ENCODE data around the gene TSACC.

Gene TSACC

GRCh38 chr1:156338180-156338976, at the start of gene TSACC, which contains the start of gene CCT3:
Gene TSACC, plus strand, starts transcription at chr1:156338526. Its CDS starts 1,232 bp downstream, at chr1:156339758.
Gene CCT3, minus strand, starts transcription at chr1:156338292. Its CDS starts 108 bp downstream, at chr1:156338184.
- Histone ChIP-seq H3K4me1 (ENCODE audit: control insufficient read depth, insufficient read depth, low read length) (peaks cover 3% of the 10 kb centered on the region; the same call in 1 of the 2 replicates), H3K27me3 (ENCODE audit: control insufficient read depth, insufficient read depth, low read length) (no peaks in the 10 kb centered on the region), H3K4me3 (ENCODE audit: low read depth, low read length) (peak within 1 kb of the TSS; percentile 72), H3K9ac (ENCODE audit: low read length) (peak within 1 kb of the TSS; percentile 95), H3K9me3 (ENCODE audit: control insufficient read depth, insufficient read depth, low read depth, low read length) (no peaks in the 10 kb centered on the region), H3K27ac (ENCODE audit: low read depth, low read length) (peak within 1 kb of the TSS; percentile 21; the same call in 1 of the 2 replicates), H3K36me3 (ENCODE audit: control insufficient read depth, insufficient read depth, low read length) (peaks cover 31% of the 10 kb centered on the region)

DNA sequence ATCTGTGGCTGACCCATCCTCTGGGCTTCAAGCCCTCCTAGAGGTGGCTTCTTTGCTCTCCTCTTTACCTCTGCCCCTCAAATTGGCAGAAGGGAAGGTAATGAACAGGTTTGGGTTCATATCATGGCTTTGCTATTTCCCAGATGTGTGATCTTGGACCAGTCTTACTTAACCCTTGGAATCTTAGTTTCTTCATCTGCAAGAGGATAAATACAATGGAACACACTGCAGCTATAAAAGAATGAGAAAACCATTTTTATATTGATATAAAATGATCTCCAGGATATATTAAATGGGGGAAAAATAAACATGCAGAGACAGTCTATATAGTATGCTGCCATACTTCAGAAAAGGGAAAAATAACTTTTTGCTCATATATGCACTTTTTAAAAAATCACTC, 48.5 kb upstream of the TSACC start:
- H3K4me1 ChIP-seq (ENCODE audit: control insufficient read depth, insufficient read depth, low read length): peaks cover 7% of the 10 kb centered on the region; the same call in 1 of the 2 replicates
- peaks cover 17% of the 10 kb centered on the region for H3K36me3 ChIP-seq (ENCODE audit: control insufficient read depth, insufficient read depth, low read length)

GRCh38 chr1:156291226-156292061, 46.9 kb upstream of the TSACC start:
- Histone ChIP-seq H3K27me3 (ENCODE audit: control insufficient read depth, insufficient read depth, low read length) (no peaks in the 10 kb centered on the region), H3K9ac (ENCODE audit: low read length) (peak overlapping the region; percentile 30), H3K4me3 (ENCODE audit: low read depth, low read length) (peak overlapping the region; percentile 57), H3K4me1 (ENCODE audit: control insufficient read depth, insufficient read depth, low read length) (peaks cover 13% of the 10 kb centered on the region), H3K36me3 (ENCODE audit: control insufficient read depth, insufficient read depth, low read length) (peaks cover 17% of the 10 kb centered on the region), H3K9me3 (ENCODE audit: control insufficient read depth, insufficient read depth, low read depth, low read length) (no peaks in the 10 kb centered on the region), H3K27ac (ENCODE audit: low read depth, low read length) (no peak overlapping the region)

More for the DNA sequence above, 48.5 kb upstream of the TSACC start:
- Histone ChIP-seq H3K4me3 (ENCODE audit: low read depth, low read length) (no peak overlapping the region), H3K9ac (ENCODE audit: low read length) (no peak overlapping the region), H3K27ac (ENCODE audit: low read depth, low read length) (no peak overlapping the region), H3K27me3 (ENCODE audit: control insufficient read depth, insufficient read depth, low read length) (no peaks in the 10 kb centered on the region), H3K9me3 (ENCODE audit: control insufficient read depth, insufficient read depth, low read depth, low read length) (no peaks in the 10 kb centered on the region)

GRCh38 chr1:156293098-156293434, 45.3 kb upstream of the TSACC start:
- no peak overlapping the region for H3K9ac ChIP-seq (ENCODE audit: low read length)
- peaks cover 13% of the 10 kb centered on the region for H3K4me1 ChIP-seq (ENCODE audit: control insufficient read depth, insufficient read depth, low read length)
- H3K4me3 ChIP-seq (ENCODE audit: low read depth, low read length): no peak overlapping the region
- H3K27me3 ChIP-seq (ENCODE audit: control insufficient read depth, insufficient read depth, low read length): no peaks in the 10 kb centered on the region
- no peaks in the 10 kb centered on the region for H3K9me3 ChIP-seq (ENCODE audit: control insufficient read depth, insufficient read depth, low read depth, low read length)
- H3K36me3 ChIP-seq (ENCODE audit: control insufficient read depth, insufficient read depth, low read length): peaks cover 17% of the 10 kb centered on the region
- H3K27ac ChIP-seq (ENCODE audit: low read depth, low read length): no peak overlapping the region

- Histone ChIP-seq H3K36me3 (ENCODE audit: control insufficient read depth, insufficient read depth, low read length) (peaks cover 17% of the 10 kb centered on the region), H3K9me3 (ENCODE audit: control insufficient read depth, insufficient read depth, low read depth, low read length) (no peaks in the 10 kb centered on the region), H3K27me3 (ENCODE audit: control insufficient read depth, insufficient read depth, low read length) (no peaks in the 10 kb centered on the region), H3K9ac (ENCODE audit: low read length) (no peak overlapping the region), H3K27ac (ENCODE audit: low read depth, low read length) (no peak overlapping the region), H3K4me3 (ENCODE audit: low read depth, low read length) (no peak overlapping the region), H3K4me1 (ENCODE audit: control insufficient read depth, insufficient read depth, low read length) (peaks cover 13% of the 10 kb centered on the region)
Observed at GRCh38 chr1:156293895-156294294, 44.4 kb upstream of the TSACC start.

- Histone ChIP-seq H3K9me3 (ENCODE audit: control insufficient read depth, insufficient read depth, low read depth, low read length) (no peaks in the 10 kb centered on the region), H3K36me3 (ENCODE audit: control insufficient read depth, insufficient read depth, low read length) (peaks cover 15% of the 10 kb centered on the region; the same call in 1 of the 2 replicates), H3K27me3 (ENCODE audit: control insufficient read depth, insufficient read depth, low read length) (no peaks in the 10 kb centered on the region), H3K4me1 (ENCODE audit: control insufficient read depth, insufficient read depth, low read length) (peaks cover 13% of the 10 kb centered on the region), H3K27ac (ENCODE audit: low read depth, low read length) (no peak within 1 kb of the TSS), H3K4me3 (ENCODE audit: low read depth, low read length) (peak within 1 kb of the TSS; percentile 88), H3K9ac (ENCODE audit: low read length) (peak within 1 kb of the TSS; percentile 66)
Observed at GRCh38 chr1:156295391-156295947, 42.9 kb upstream of the TSACC start, which contains the start of gene GLMP. Gene GLMP, minus strand, starts transcription at chr1:156295679. Its CDS starts 34 bp downstream, at chr1:156295645.

GRCh38 chr1:156298852-156299357, 39.4 kb upstream of the TSACC start, which contains the start of gene VHLL:
Gene VHLL, minus strand, starts transcription at chr1:156299307. Its CDS starts 118 bp downstream, at chr1:156299189.
- H3K4me3 ChIP-seq (ENCODE audit: low read depth, low read length): no peak within 1 kb of the TSS
- peaks cover 15% of the 10 kb centered on the region for H3K36me3 ChIP-seq (ENCODE audit: control insufficient read depth, insufficient read depth, low read length)
- H3K9ac ChIP-seq (ENCODE audit: low read length): no peak within 1 kb of the TSS
- no peaks in the 10 kb centered on the region for H3K9me3 ChIP-seq (ENCODE audit: control insufficient read depth, insufficient read depth, low read depth, low read length)
- H3K27me3 ChIP-seq (ENCODE audit: control insufficient read depth, insufficient read depth, low read length): no peaks in the 10 kb centered on the region
- H3K4me1 ChIP-seq (ENCODE audit: control insufficient read depth, insufficient read depth, low read length): peaks cover 8% of the 10 kb centered on the region
- no peak within 1 kb of the TSS for H3K27ac ChIP-seq (ENCODE audit: low read depth, low read length)

DNA sequence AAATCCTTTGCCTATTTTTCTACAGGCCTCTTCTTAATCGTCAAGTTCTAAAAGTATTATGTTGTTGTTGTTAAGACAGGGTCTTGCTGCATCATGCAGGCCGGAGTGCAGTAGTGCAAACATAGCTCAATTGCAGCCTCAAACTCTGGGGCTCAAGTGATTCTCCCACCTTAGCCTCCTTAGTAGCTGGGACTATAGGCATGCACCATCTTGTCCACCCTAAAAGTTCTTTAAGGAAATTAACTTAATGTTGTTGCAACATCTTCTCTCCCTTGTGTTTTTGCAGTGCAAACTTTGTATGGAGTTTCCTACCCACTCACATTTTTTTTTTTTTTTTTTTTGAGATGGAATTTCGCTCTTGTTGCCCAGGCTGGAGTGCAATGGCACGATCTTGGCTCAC, 35.1 kb upstream of the TSACC start:
- Histone ChIP-seq H3K4me3 (ENCODE audit: low read depth, low read length) (no peak overlapping the region), H3K36me3 (ENCODE audit: control insufficient read depth, insufficient read depth, low read length) (peaks cover 39% of the 10 kb centered on the region), H3K27ac (ENCODE audit: low read depth, low read length) (no peak overlapping the region), H3K4me1 (ENCODE audit: control insufficient read depth, insufficient read depth, low read length) (no peaks in the 10 kb centered on the region), H3K9me3 (ENCODE audit: control insufficient read depth, insufficient read depth, low read depth, low read length) (no peaks in the 10 kb centered on the region), H3K9ac (ENCODE audit: low read length) (no peak overlapping the region), H3K27me3 (ENCODE audit: control insufficient read depth, insufficient read depth, low read length) (no peaks in the 10 kb centered on the region)

- H3K27me3 ChIP-seq (ENCODE audit: control insufficient read depth, insufficient read depth, low read length): no peaks in the 10 kb centered on the region
- H3K36me3 ChIP-seq (ENCODE audit: control insufficient read depth, insufficient read depth, low read length): peaks cover 59% of the 10 kb centered on the region
- no peaks in the 10 kb centered on the region for H3K9me3 ChIP-seq (ENCODE audit: control insufficient read depth, insufficient read depth, low read depth, low read length)
- no peak overlapping the region for H3K9ac ChIP-seq (ENCODE audit: low read length)
- H3K27ac ChIP-seq (ENCODE audit: low read depth, low read length): no peak overlapping the region
- H3K4me1 ChIP-seq (ENCODE audit: control insufficient read depth, insufficient read depth, low read length): no peaks in the 10 kb centered on the region
- H3K4me3 ChIP-seq (ENCODE audit: low read depth, low read length): no peak overlapping the region
Observed at GRCh38 chr1:156305215-156305614, 33.1 kb upstream of the TSACC start.

DNA sequence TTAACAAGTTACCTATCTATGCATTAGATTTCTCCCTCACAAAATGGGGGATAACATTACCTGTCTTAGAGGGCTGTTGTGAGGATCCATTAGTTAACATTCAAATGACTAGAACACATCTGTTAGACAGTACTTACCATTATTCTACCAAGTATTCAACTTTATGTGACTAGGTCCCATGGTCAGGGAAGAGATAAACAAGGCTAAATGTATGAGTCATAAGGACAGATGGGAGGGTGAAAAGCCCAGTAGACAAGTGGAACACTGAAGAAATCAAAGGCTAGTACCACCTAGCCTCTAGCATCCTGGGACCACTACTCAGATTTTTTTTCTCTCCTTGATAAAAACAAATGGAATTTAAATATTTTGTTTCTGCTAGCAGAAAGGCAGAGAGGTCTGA, 30.2 kb upstream of the TSACC start:
- Histone ChIP-seq H3K27me3 (ENCODE audit: control insufficient read depth, insufficient read depth, low read length) (no peaks in the 10 kb centered on the region), H3K36me3 (ENCODE audit: control insufficient read depth, insufficient read depth, low read length) (peaks cover 82% of the 10 kb centered on the region), H3K27ac (ENCODE audit: low read depth, low read length) (no peak overlapping the region), H3K4me1 (ENCODE audit: control insufficient read depth, insufficient read depth, low read length) (no peaks in the 10 kb centered on the region), H3K9ac (ENCODE audit: low read length) (no peak overlapping the region), H3K9me3 (ENCODE audit: control insufficient read depth, insufficient read depth, low read depth, low read length) (no peaks in the 10 kb centered on the region), H3K4me3 (ENCODE audit: low read depth, low read length) (no peak overlapping the region)
